Measurements from ENCODE around the gene PROSER3. TPM values are rescaled to one million over a fixed set of nuclear protein-coding genes. Genes with fewer than 3 reads are reported as not detected.

The PROSER3 gene
- polyA plus RNA-seq, 3 donors = 1.8 to 14.7 (median 2.9) TPM

DNA sequence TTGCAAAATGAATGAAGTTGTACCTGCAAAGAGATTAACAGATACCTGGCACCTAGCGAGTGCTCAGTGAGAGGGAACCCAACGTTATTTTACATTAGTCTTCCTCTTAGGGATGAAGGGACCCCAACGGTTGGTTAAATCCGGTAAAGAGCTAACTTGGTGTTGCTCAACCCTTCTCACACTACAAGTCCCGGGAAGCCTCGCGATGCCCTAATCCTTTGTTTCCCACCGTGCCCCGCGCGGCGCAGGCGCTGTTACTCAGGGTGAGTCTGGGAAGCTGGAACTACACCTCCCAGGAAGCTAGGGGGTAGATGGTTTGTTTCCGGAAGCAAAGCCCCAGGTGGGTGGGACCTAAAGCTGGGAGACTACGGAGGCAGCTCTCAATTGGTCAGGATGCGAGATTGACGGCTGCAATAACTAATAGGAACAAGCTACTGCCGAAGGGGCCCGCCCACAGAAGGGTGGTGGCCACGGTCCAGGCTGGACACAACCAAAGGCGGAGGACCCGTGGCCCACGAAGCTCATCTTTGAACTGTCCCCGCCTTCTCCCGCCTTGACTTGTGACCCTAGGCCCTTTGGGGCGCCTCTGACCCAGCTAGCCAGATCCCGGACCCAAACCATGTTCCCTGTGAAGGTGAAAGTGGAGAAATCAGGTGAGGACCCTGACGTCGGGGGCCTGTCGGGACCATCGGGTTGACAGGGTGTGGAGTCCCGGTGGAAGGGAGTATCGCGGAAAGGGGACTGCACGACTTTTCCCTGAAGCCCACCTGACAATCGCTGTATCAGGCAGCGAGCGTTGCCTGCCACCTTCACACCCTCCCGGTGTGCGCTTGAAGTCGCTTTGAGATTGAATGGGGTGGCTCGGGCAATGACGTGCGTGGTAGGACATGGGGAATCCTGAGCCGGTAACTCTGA lies 9.6 kb upstream of the PROSER3 start, which contains the start of gene LIN37:
Gene LIN37 (plus strand): TSS at position 471 of the 915 bp plus-strand sequence. CDS start 149 bp downstream, at position 620.
- H3K9ac ChIP-seq (ENCODE audit: insufficient read depth, low read length, poor library complexity, severe bottlenecking) = peak within 1 kb of the TSS; percentile 68
- H3K27ac ChIP-seq (ENCODE audit: low read depth in 1 of 2, low read length in 2 of 2) = peak within 1 kb of the TSS; percentile 11 to 71
- no peaks in the 10 kb centered on the region for H3K27me3 ChIP-seq (ENCODE audit: control insufficient read depth in 2 of 2, insufficient read depth in 2 of 2, low read length in 2 of 2)
- peak within 1 kb of the TSS; percentile 78 for H2AFZ ChIP-seq (ENCODE audit: insufficient read depth, low read depth, low read length, poor library complexity, severe bottlenecking)
- peaks cover 46% of the 10 kb centered on the region for H3K79me2 ChIP-seq (ENCODE audit: insufficient read depth, low read length)
- H3K27ac Mint-ChIP-seq = peak within 1 kb of the TSS; percentile 84 to 94 (median 91)
- H4K20me1 ChIP-seq (ENCODE audit: insufficient read depth, low read length) = no peaks in the 10 kb centered on the region
- H3K4me3 ChIP-seq (replicated peaks in 1 of 3; ENCODE audit: low read depth in 2 of 3, low read length in 3 of 3) = peak within 1 kb of the TSS; percentile 64 to 96 (median 87)
- H3K36me3 ChIP-seq (replicated peaks in 1 of 2; ENCODE audit: control insufficient read depth in 1 of 2, insufficient read depth in 2 of 2, low read length in 2 of 2) = peaks cover 13 to 16% of the 10 kb centered on the region in 2 donors
- peak within 1 kb of the TSS; percentile 90 to 93 for H3K4me3 Mint-ChIP-seq
- TF ChIP-seq, protein P1, sequence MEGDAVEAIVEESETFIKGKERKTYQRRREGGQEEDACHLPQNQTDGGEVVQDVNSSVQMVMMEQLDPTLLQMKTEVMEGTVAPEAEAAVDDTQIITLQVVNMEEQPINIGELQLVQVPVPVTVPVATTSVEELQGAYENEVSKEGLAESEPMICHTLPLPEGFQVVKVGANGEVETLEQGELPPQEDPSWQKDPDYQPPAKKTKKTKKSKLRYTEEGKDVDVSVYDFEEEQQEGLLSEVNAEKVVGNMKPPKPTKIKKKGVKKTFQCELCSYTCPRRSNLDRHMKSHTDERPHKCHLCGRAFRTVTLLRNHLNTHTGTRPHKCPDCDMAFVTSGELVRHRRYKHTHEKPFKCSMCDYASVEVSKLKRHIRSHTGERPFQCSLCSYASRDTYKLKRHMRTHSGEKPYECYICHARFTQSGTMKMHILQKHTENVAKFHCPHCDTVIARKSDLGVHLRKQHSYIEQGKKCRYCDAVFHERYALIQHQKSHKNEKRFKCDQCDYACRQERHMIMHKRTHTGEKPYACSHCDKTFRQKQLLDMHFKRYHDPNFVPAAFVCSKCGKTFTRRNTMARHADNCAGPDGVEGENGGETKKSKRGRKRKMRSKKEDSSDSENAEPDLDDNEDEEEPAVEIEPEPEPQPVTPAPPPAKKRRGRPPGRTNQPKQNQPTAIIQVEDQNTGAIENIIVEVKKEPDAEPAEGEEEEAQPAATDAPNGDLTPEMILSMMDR (IDR thresholded peaks at IDR 0.05) = no peak
- intact Hi-C loops (cut with micrococcal nuclease) = loop anchor here (1.0 to 10.0 kb wide), 9 partner anchors 10 to 1586 kb away; partner anchors contain the start of genes CAPNS1 (in 1 of the 2), COX6B1 (in 1 of the 2), ETV2 (in 1 of the 2) and HCST (in 1 of the 2)
- peak within 1 kb of the TSS; percentile 87 for H3K4me2 ChIP-seq (replicated peaks; ENCODE audit: extremely low read depth, low read length, poor library complexity, severe bottlenecking)
- WGBS (ENCODE audit: insufficient coverage) = 0% methylated on average over 19 of the region's 45 CpGs
- peak; percentile 99 to 100 (median 99) for DNase-seq
- peaks cover 0 to 3% (median 0%) of the 10 kb centered on the region in 3 donors for H3K27me3 Mint-ChIP-seq (ENCODE audit: low read depth in 3 of 3)
- no peaks in the 10 kb centered on the region for H3K9me3 Mint-ChIP-seq
- H3K36me3 Mint-ChIP-seq = peaks cover 22% of the 10 kb centered on the region in 2 donors
- peaks cover 37 to 50% of the 10 kb centered on the region in 2 donors for H3K4me1 ChIP-seq (ENCODE audit: control insufficient read depth in 1 of 2, insufficient read depth in 2 of 2, low read length in 2 of 2)
- peaks cover 36% of the 10 kb centered on the region for H3K4me1 Mint-ChIP-seq
- no peaks in the 10 kb centered on the region for H3K9me3 ChIP-seq (replicated peaks in 1 of 2; ENCODE audit: control insufficient read depth in 1 of 2, insufficient read depth in 1 of 2, low read length in 2 of 2)

DNA sequence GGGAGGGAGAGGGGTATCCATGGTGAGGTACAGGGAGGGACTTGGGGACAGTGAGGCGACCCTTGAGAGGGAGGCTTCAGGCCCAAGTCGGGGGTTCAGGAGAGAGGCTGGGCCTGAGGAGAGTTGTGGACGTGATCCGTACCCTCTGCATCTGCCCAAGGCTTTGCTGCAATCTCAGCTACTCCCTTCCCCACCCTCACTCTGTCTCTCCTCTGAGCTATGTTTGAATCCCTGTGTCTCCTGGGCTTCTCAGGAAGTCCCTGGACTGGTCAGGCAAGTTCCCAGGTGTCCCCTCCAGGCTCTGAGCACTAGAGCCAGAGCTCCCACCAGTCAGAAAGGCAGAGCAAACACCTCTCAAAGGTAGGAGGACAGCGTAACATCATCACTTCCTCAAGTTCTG lies 7.8 kb upstream of the PROSER3 start:
- Histone ChIP-seq H3K79me2 (ENCODE audit: insufficient read depth, low read length) (peaks cover 34% of the 10 kb centered on the region), H4K20me1 (ENCODE audit: insufficient read depth, low read length) (no peaks in the 10 kb centered on the region), H3K9me3 (replicated peaks in 1 of 2; ENCODE audit: control insufficient read depth in 1 of 2, insufficient read depth in 1 of 2, low read length in 2 of 2) (no peaks in the 10 kb centered on the region), H3K4me1 (ENCODE audit: control insufficient read depth in 1 of 2, insufficient read depth in 2 of 2, low read length in 2 of 2) (peaks cover 26 to 40% of the 10 kb centered on the region in 2 donors), H3K27ac (ENCODE audit: low read depth in 1 of 2, low read length in 2 of 2) (no peak overlapping the region), H3K9ac (ENCODE audit: insufficient read depth, low read length, poor library complexity, severe bottlenecking) (no peak overlapping the region), H2AFZ (ENCODE audit: insufficient read depth, low read depth, low read length, poor library complexity, severe bottlenecking) (no peak overlapping the region), H3K27me3 (ENCODE audit: control insufficient read depth in 2 of 2, insufficient read depth in 2 of 2, low read length in 2 of 2) (peaks cover 0 to 2% of the 10 kb centered on the region in 2 donors), H3K4me2 (replicated peaks; ENCODE audit: extremely low read depth, low read length, poor library complexity, severe bottlenecking) (no peak overlapping the region), H3K36me3 (replicated peaks in 1 of 2; ENCODE audit: control insufficient read depth in 1 of 2, insufficient read depth in 2 of 2, low read length in 2 of 2) (peaks cover 24 to 30% of the 10 kb centered on the region in 2 donors), H3K4me3 (replicated peaks in 1 of 3; ENCODE audit: low read depth in 2 of 3, low read length in 3 of 3) (no peak overlapping the region)
- Mint-ChIP-seq H3K4me3 (no peak overlapping the region), H3K4me1 (peaks cover 30% of the 10 kb centered on the region), H3K27ac (no peak overlapping the region), H3K36me3 (peaks cover 35 to 40% of the 10 kb centered on the region in 2 donors), H3K9me3 (peaks cover 0 to 2% (median 0%) of the 10 kb centered on the region in 7 donors), H3K27me3 (ENCODE audit: low read depth in 3 of 3) (peaks cover 3 to 8% (median 5%) of the 10 kb centered on the region in 3 donors)
- TF ChIP-seq, protein P1 (IDR thresholded peaks at IDR 0.05) = no peak
- intact Hi-C loops (cut with micrococcal nuclease) = loop anchor here in 1 of 2 donors (10.0 kb wide), 1 partner anchor 365 kb away; the partner anchor contains the start of genes OVOL3, POLR2I and TBCB
- WGBS (ENCODE audit: insufficient coverage) = 78% methylated on average over 3 of the region's 5 CpGs
- no peak for DNase-seq

Measured in CD14-positive monocyte (primary cell).